GM19438 (cell line): ENCODE measurements around the gene RETREG1.
"Not testable (repeated sequence)": the region's sequence is repeated elsewhere in the genome, so short reads cannot be mapped to it uniquely, and the experiment has no call there.

Source experiments
- ATAC-seq: cut with Tn5 transposase; IDR thresholded peaks from one replicate; pipeline ENCODE4 v1.9.1; 2021; ENCODE audit warnings: low read depth; ENCODE audit not compliant: unreplicated experiment

The RETREG1 gene, protein sequence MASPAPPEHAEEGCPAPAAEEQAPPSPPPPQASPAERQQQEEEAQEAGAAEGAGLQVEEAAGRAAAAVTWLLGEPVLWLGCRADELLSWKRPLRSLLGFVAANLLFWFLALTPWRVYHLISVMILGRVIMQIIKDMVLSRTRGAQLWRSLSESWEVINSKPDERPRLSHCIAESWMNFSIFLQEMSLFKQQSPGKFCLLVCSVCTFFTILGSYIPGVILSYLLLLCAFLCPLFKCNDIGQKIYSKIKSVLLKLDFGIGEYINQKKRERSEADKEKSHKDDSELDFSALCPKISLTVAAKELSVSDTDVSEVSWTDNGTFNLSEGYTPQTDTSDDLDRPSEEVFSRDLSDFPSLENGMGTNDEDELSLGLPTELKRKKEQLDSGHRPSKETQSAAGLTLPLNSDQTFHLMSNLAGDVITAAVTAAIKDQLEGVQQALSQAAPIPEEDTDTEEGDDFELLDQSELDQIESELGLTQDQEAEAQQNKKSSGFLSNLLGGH

DNA sequence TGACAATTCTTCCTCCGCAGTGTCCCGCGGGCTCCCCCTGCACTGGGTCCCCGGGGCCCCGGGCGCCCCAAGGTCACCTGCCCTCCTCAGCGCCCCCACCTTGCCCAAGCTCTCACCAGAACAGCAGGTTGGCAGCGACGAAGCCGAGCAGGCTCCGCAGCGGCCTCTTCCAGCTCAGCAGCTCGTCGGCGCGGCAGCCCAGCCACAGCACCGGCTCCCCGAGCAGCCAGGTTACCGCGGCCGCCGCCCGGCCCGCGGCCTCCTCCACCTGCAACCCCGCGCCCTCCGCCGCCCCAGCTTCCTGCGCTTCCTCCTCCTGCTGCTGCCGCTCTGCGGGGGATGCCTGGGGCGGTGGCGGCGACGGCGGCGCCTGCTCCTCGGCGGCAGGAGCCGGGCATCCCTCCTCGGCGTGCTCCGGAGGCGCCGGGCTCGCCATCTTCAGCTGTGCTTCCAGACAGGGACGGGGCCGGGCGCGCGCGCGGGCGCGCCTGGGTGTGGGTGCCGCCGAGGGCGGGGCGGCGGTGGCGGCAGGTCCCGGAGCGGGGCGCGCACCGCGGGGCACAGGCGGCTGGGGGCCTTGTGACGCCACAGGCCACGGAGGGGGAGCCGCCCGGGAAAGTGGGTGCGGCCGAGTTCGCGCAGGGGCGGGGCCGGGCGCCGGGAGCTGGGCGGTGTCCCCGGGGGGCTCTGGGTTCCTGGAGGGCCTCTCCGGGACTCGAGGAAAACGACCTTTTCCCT, at the start of gene RETREG1:
TSS of gene RETREG1 (minus strand) at position 462 of the 738 bp plus-strand sequence. CDS start at position 436, 26 bp downstream.
- peak; percentile 69 for ATAC-seq

DNA sequence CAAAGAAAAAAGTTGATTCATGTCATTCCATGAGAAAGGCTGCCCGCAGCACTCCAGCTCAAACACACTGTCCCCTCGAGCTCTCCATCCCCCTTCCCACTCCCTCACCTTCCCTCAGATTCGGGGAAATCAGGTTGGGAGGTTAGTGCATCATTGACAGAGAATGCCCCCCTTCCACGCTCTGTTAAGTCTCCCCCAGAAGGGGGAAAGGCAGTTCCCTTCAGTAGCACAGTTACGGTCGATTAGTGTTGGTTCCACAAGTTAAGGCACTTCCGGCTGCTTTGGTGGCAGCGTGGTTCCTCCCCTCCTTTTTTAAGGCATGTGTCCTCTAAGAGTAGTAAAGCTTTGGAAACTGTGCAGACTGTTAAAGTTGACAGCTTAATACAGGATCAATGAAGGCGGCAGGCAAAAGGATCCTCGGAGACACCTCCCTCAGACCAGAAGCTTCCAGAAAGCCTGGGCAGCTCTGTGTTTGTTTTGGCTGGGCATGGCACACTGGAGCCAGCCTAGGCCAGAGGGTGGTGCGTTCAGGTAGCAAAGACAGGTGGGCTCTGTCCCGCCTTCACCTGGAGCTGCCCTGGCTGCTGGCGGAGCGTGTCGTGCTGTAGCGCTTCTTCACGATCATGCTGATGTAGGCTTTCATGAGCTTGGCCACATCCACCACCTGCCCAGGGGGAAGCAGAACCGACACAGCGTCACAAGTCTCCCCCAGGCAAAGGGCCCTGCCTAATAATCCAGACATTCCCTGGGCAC, 49.5 kb upstream of the RETREG1 start:
- no peak for ATAC-seq

DNA sequence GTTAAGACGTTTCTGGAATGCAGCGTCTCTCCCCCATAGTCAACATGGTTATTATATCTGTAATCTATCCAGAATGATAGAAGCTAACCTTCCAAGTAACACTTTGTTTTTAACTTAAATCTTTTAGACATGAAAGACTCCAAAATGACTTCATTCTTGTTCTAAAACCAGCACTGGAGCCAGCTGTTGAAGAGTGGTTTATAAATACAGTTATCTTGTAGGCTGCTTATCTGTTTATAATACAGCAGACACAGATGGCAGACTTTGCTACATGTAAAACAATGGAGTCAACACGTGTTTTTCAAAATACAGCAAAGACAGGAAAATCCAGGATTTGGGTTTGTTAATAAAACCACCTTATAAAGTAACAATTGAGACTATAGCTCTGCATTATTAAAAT, 48.8 kb upstream of the RETREG1 start:
- ATAC-seq, result no peak

DNA sequence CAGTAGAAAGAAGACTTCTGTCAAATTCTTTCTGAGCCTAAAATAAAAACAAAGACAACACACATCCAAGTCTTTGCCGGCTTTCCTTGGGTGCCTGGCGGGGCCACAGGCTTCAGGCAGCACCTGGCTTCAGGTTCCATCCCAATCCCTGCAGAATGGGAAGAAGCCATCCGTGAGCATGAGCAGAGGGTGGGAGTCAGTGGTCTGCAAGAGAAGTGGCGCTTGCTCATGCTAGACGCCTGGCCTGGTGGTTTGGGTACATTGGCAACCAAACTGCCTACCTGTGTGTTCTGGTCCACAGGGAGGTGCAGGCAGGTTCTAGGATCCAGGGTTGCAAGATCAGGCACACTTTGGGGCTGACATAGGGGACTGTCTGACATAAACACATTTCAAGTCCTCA, 47.6 kb upstream of the RETREG1 start:
- no peak for ATAC-seq

DNA sequence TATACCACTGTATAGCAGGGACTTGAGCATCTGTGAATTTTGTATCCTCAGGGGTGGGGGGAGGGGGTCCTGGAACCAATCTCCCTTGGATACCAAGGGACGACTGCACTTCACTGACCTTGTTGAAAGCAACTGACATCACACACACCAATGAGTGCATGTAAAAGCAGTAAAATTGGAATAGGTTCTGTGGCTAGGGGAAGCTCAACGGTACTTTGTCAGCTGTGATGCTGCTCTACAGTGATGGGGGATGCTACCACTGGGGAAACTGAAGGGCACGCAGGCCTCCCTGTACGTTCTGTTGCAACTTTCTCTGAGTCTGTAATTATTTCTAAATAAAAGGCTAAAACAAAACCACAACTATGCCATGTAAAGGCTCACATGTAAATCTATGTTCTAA, 47.0 kb upstream of the RETREG1 start:
- no peak for ATAC-seq

DNA sequence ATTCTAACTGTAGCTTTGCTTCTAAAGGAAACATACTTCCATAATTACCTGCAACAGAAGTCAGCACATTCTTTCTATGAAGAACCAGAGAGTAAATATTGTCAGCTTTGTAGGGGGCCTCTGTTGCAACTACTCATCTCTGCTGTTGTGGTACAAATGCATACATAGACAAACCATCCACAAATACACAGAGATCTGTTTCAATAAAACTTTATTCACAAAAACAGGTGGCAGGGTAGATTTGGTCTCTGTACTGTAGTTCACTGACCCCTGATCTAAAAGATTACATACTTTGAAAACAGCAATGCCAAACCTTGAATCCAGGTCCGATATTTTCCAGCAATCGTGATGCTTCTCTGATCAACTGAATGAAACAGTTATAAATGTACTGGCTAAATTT, 44.9 kb upstream of the RETREG1 start:
- no peak for ATAC-seq

DNA sequence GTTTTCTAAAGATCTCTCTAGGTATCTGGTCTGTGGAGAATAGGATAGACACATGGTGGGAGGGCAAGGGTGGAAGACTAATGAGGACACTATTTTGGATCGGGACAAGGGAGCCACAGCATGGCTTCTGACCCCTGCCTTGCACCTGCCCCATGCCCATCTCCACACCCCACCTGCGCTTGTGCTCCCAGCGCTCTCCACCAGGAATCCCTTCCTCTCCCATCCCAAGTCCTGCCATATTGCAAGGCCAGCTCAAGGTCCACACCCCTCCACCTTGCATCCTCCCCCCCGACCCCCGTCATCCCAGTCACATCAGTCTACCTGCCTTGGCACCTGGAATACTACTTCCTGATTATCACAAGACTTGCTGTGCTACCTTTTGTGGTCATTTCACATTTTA, 44.2 kb upstream of the RETREG1 start:
- no peak for ATAC-seq

DNA sequence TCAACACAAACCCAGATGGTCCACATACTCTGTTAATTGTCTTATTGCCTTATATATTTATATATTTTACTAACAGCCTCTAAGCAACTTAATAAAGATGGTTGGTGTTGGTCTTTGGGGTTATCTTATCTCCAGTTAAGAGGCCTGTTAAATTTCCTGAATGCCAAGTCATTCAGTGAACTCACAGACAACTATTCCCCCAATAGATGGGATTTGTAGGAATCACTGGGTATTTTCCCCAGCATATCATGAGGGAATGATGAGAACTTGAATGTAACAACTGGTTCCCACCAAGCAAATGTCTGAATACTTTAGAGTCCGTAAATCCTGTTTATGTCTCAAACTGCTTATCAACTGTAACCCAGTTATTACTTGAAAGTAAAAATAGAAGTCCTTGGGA, 42.7 kb upstream of the RETREG1 start:
- no peak for ATAC-seq

DNA sequence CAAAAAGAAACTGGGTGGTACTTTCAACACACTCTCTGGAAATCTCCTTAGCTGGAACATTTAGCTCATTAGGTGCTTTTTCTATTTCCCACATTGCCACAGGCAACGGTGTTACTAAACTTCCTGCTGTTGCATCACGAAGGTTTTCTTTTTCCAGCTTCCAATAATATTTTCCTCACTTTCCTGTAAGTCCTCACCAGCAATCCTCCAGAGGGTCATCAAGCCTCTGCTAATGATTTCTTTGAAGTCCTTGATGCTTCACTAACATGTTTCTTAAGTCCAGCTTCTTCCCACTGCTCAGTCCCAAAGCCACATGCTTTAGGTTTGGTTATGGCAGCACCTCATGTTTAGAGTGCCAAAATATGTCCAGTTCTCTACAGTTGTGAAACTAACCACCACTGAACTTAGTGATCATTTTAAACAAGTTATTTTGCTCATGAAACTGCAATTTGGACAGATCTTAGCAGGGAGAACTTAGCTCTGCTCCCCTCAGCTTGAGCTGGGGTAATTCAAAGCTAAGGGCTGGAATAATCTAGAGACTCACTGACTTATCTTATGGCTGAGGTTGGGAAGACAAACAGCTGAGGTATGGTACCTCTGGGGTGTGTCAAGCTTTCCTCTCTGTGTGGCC, 39.9 kb upstream of the RETREG1 start:
- ATAC-seq, result no peak

DNA sequence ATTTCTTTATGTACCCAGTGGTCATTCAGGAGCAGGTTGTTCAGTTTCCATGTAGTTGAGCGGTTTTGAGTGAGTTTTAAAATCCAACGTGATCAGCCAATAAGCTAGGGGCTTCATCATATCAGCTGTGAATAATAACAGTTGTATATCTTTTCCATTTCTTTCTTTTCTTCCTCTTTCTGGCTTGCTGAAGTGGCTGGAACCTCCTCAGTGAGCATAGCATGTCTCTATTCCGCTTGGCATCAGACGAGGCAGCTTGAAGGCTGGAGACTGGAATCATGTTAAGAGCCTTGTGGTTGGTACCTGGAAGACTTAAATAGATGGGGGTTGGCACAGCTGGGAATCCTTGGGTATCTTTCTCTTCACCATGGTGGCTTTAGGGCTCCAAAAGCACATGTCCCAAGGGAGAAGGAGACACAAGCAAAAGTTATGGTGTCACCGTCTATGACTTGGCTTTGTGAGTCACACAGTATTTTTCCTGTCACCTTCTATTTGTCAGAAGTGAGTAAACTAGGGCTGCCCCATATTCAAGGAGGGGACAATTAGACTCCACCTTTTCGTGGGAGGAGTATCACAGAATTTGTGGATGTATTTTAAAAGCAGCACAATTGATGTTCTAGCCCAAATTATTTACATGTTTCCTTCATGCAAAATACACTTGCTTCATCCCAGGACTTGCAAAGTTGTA, 38.0 kb upstream of the RETREG1 start:
- ATAC-seq, result no peak

DNA sequence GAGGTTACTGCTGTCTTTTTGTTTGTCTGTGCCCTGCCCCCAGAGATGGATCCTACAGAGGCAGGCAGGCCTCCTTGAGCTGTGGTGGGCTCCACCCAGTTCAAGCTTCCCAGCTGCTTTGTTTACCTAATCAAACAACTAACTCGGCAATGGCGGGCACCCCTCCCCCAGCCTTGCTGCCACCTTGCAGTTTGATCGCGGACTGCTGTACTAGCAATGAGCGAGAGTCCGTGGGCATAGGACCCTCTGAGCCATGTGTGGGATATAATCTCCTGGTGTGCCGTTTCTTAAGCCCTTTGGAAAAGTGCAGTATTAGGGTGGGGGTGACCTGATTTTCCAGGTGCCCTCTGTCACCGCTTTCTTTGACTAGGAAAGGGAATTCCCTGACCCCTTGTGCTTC, 31.9 kb upstream of the RETREG1 start:
- ATAC-seq, result not testable (repeated sequence)

DNA sequence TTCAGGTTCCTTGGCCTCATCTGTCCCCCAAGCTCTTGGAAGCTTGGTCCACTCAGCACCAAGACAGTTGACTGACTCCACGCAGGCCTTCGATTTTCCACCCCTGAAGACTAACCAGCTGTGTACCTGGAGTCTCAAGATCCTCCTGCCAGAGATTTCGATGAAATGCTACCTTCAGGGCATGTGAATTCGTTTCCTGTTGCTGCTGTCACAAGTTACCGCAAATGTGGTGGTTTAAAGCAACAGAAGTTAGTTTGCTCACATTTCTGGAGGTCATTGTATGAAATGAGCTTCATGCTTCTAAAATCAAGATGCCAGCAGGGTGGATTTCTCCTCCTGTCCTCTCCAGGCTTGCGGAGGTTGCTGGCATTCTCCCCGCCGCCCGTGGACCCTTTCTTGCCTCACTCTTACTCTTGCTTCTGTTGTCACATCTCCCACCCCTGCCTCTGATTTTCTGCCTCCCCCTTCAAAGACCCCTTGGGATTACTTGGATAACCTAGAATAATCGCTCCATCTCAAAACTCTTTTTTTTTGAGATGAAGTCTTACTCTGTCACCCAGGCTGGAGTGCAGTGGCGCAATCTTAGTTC, 27.6 kb upstream of the RETREG1 start:
- ATAC-seq, result no peak

DNA sequence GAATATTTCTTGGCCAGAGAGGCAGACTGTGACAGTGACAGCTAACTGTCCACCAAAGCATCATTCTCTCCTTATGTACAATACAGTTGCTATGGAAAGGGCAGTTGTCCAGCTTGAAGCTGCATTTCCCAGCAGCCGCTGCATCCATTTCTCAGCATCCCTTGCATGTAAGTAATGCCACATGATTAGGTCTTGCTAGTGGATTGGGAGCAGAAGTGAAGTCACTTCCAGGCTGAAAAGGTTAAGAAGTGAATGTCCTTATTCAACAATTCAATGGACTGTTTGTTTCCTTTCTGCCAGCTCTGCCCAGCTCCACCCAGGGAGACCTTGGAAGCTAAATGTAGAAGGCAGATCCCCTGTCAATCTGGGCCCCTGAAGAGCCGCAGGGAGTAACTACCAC, 26.1 kb upstream of the RETREG1 start:
- ATAC-seq, result no peak

DNA sequence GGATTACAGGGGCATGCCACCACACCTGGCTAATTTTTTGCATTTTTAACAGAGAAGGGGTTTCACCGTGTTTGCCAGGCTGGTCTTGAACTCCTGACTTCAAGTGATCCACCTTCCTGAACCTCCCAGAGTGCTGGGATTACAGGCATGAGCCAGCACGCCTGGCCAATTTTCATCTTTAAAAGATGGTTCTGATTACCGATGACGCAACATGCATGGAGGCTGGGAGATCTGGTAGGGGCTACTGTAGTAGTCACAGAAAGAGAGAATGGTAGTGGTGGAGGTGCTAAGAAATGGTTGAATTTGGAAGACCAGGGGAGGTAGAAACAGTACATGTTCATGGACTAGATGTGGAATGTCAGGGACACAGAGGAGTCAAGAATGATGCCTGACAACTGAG, 22.4 kb upstream of the RETREG1 start:
- ATAC-seq, result no peak

DNA sequence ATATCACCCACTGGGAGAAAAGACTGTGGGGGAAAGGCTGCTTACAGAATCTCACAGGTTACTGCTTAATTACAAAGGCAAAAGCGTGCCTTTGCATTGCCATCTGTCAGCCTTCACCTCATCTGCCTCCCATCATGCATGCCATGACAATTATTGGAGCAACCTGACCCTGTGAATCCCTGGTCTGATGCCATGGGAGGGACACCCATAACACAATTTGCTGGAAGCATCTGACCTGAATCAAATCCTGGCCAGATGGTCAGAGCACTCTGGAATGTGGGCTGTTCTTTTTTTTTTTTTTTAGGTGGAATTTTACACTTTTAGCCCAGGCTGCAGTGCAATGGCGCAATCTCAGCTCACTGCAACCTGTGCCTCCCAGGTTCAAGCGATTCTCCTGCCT, 11.6 kb upstream of the RETREG1 start:
- ATAC-seq, result no peak

DNA sequence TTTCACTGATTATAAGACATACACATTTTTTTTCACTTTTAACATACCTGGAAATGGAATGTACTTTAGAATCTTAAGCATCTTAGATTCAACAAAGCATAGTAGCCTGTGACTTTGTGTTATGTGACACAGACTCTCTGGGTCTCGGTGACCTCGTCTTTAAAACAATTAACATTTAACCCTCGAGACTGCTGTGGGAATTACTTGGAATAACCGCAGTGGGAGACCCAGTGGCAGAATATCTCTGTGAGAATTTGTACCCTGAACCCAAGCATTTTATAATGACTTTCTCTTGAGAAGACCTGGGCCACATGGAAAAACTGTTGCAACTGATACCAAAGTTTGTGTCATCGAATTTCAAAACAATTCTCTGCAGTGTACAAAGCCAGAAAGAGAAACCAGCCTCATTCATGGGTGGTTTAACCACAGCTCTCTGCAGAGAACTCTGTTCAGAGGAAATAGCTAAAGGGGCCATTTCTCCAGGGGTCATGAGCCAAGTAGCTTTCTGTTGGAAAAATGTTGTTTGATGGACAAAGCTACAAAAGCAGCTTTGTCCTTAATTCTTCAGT, 10.0 kb upstream of the RETREG1 start:
- peak; percentile 84 for ATAC-seq

DNA sequence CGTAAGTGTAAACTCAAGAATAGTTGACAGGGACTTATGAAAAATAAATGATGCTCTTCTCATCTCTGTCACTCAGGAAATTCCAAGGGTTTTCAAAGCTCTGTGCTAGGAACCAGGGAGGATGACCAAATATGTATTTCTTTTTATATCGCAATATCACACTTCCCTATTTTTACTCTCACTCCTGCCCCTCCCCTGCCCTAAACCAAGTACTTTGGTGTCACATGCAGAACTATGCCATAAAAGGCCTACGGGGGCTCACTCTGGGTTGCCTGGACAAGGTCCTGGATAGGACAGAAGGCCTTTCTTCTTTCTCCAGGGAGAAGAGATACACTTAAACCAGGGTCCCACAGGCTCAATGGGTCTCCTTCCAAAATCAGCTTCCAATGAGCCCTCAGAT, 8.3 kb upstream of the RETREG1 start:
- no peak for ATAC-seq

DNA sequence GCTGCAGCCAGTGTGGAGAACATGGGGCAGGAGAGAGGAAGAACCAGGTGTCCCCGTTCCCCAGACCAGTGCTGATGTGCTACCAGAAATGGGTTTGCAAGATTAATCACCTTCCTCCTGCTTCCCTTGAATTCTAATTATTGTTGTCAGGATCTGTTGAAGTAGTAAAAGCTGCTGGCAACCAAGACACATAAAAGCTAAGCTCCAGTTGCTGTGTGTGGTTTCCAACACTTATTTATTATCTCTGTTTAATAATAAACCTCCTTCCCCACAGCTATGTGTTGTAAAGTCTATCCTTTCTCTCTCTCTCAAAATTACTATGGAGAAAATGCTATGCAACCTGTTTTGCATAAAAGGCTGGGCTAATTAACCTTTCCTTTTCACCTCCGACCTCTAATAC, 2.3 kb upstream of the RETREG1 start:
- ATAC-seq, result no peak

DNA sequence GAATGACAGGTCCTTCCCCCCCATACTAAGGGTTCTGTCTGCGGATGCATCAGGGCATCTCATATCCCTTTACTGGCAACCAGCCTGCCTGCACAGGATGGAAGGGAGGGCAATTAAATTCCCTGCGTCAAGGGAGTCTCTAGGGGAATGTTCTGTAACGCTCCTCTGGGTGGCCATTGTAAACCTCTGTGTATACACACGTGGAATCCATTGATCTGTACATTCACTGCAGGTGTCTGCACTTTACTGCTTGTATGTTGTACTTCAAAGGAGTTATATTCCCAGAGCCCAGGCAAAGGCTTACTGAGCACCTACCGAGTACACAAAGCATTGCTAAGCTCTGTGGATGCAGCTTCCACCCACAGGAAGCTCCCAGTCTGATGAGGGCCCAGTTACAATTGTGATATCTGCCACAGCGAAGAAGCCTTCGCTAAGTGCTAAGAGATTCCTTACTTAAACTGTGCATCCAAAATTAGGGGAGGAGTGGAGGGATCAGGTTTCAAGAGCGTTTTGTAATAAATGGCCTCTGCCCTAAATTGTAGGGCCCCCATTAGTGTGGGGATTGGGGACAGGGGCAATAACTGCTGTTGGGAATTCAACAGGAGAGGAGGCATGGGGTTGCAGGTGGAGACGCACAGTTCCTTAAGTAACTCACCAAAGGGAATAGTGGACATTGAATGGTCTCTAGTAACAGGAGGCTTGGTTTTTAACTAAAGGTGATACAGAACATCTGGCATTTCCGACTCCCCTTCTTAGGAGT, 1.5 kb upstream of the RETREG1 start:
- ATAC-seq, result no peak
